ENCODE results near the gene SLC8A1.

The SLC8A1 gene

GRCh38 chr2:40257340-40258134 is 194.4 kb downstream of the SLC8A1 start:
- no peak for DNase-seq (ENCODE audit: low read depth)
- H3K4me3 ChIP-seq (ENCODE audit: low read depth, low read length) = no peak overlapping the region
- TF ChIP-seq MYC (IDR thresholded peaks at IDR 0.05; ENCODE audit: low read depth, low read length) (no peak), MAX (IDR thresholded peaks at IDR 0.05; ENCODE audit: low read depth, low read length) (no peak), CTCF (IDR thresholded peaks at IDR 0.05; ENCODE audit: low read depth, low read length) (no peak), POLR2A (IDR thresholded peaks at IDR 0.05; ENCODE audit: extremely low read depth, insufficient read length) (no peak)

- no peak for TF ChIP-seq CTCF (IDR thresholded peaks at IDR 0.05; ENCODE audit: low read depth, low read length)
- TF ChIP-seq POLR2A (IDR thresholded peaks at IDR 0.05; ENCODE audit: extremely low read depth, insufficient read length) = no peak
- no peak for TF ChIP-seq MAX (IDR thresholded peaks at IDR 0.05; ENCODE audit: low read depth, low read length)
- no peak for TF ChIP-seq MYC (IDR thresholded peaks at IDR 0.05; ENCODE audit: low read depth, low read length)
- no peak overlapping the region for H3K4me3 ChIP-seq (ENCODE audit: low read depth, low read length)
- peak; percentile 24 for DNase-seq (ENCODE audit: low read depth)
These were observed 195.2 kb downstream of the SLC8A1 start for GRCh38 chr2:40256649-40257048.

GRCh38 chr2:40256008-40256407 is 195.9 kb downstream of the SLC8A1 start:
- DNase-seq (ENCODE audit: low read depth) = no peak
- H3K4me3 ChIP-seq (ENCODE audit: low read depth, low read length) = no peak overlapping the region
- TF ChIP-seq POLR2A (IDR thresholded peaks at IDR 0.05; ENCODE audit: extremely low read depth, insufficient read length) (no peak), CTCF (IDR thresholded peaks at IDR 0.05; ENCODE audit: low read depth, low read length) (no peak), MAX (IDR thresholded peaks at IDR 0.05; ENCODE audit: low read depth, low read length) (no peak), MYC (IDR thresholded peaks at IDR 0.05; ENCODE audit: low read depth, low read length) (no peak)

GRCh38 chr2:40255103-40255502 is 196.8 kb downstream of the SLC8A1 start:
- DNase-seq (ENCODE audit: low read depth) = no peak
- H3K4me3 ChIP-seq (ENCODE audit: low read depth, low read length) = no peak overlapping the region

GRCh38 chr2:40254611-40255010 is 197.3 kb downstream of the SLC8A1 start:
- TF ChIP-seq CTCF (IDR thresholded peaks at IDR 0.05; ENCODE audit: low read depth, low read length) (no peak), MYC (IDR thresholded peaks at IDR 0.05; ENCODE audit: low read depth, low read length) (no peak), MAX (IDR thresholded peaks at IDR 0.05; ENCODE audit: low read depth, low read length) (no peak), POLR2A (IDR thresholded peaks at IDR 0.05; ENCODE audit: extremely low read depth, insufficient read length) (no peak)
- no peak overlapping the region for H3K4me3 ChIP-seq (ENCODE audit: low read depth, low read length)
- DNase-seq (ENCODE audit: low read depth) = no peak

More at GRCh38 chr2:40255103-40255502, 196.8 kb downstream of the SLC8A1 start:
- TF ChIP-seq MAX (IDR thresholded peaks at IDR 0.05; ENCODE audit: low read depth, low read length) (no peak), POLR2A (IDR thresholded peaks at IDR 0.05; ENCODE audit: extremely low read depth, insufficient read length) (no peak), CTCF (IDR thresholded peaks at IDR 0.05; ENCODE audit: low read depth, low read length) (no peak), MYC (IDR thresholded peaks at IDR 0.05; ENCODE audit: low read depth, low read length) (no peak)
